HG02623 (cell line): Measurements from ENCODE around the gene PDLIM5.
"Not testable (repeated sequence)": the region's sequence is repeated elsewhere in the genome, so short reads cannot be mapped to it uniquely, and the experiment has no call there.

Source experiments
- ATAC-seq: cut with Tn5 transposase; IDR thresholded peaks from one replicate; pipeline ENCODE4 v1.9.1; 2021; ENCODE audit warnings: moderate library complexity; ENCODE audit not compliant: unreplicated experiment

Gene PDLIM5

DNA sequence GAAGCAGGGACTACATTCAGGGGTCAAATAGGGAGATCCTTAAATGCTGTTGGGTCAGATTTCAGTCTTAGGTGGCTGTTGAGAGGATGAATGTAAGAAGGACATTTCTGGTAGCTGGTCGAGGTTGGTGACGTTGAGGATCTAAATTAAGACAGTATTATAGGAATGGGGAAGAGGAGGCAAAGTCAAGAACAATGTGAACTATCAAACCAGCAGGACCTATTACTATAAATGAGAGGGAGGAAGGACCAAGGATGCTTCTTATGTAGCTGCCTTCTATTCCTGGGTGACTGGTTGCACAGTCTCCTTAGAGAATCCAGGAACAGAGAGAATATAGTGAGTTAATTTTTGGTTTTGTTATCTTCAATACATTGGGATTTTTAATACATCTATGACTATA, 187.6 kb downstream of the PDLIM5 start:
- no peak for ATAC-seq

DNA sequence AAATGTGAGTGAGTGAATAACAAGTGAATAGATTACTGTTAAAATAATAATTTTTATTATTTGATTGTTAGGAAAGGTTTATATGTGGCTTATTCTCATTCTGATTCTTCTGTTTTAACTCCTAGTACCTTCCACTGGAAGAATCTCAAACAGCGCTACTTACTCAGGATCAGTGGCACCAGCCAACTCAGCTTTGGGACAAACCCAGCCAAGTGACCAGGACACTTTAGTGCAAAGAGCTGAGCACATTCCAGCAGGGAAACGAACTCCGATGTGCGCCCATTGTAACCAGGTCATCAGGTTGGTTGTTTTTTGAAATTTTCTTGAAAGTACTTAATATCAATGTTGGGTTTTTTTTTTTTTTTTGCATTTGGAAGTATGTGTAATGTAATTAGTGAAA, 188.4 kb downstream of the PDLIM5 start:
- ATAC-seq: no peak

- no peak for ATAC-seq
These were observed 190.2 kb downstream of the PDLIM5 start for GRCh38 chr4:94641702-94642560.

DNA sequence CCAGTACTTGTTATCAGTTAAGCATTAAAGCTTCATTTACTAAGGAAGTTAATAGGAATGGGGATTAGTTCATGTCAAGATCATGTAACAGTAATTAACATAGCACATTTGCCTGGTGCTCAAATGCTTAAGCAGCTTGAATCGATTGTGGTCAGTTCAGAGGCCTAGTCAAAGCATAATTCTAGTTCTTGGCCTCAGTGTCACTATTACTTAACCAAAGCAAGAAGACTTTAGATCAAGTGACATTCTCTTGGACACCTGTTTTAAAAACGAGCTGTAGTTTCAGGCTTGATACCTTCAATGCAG, 190.8 kb downstream of the PDLIM5 start:
- ATAC-seq: no peak

- no peak for ATAC-seq
These were observed 197.0 kb downstream of the PDLIM5 start for GRCh38 chr4:94648699-94649098.

- ATAC-seq: no peak
These were observed 197.8 kb downstream of the PDLIM5 start for GRCh38 chr4:94649381-94650133.

GRCh38 chr4:94650134-94650495, 198.4 kb downstream of the PDLIM5 start:
- ATAC-seq: no peak

- no peak for ATAC-seq
These were observed 198.9 kb downstream of the PDLIM5 start for GRCh38 chr4:94650690-94651089.

DNA sequence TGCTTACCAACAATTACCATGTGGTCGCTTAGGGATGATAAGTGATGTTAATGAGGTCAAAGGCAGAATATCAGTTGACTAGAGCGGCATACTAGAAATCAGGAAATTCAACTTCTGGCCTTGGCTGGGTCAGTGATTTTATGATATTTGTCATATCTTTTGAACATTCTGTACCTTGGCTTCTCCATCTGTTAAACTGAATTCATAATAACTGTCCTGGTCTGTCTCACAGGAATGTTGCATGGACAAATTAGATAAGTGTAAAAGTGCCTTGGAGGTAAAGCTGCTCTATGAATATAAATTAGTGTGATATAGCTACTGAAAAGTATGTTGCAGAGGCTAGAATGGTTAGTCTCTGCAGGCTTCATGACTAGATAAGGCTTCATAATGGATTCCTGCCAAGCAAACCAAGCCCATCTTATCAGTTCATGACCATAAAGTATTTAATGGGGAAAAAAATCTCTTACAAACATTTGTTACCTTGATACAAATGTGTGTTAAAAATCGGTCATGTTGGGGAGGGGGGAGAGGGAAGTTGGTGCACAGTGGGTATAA, 201.4 kb downstream of the PDLIM5 start:
- no peak for ATAC-seq

DNA sequence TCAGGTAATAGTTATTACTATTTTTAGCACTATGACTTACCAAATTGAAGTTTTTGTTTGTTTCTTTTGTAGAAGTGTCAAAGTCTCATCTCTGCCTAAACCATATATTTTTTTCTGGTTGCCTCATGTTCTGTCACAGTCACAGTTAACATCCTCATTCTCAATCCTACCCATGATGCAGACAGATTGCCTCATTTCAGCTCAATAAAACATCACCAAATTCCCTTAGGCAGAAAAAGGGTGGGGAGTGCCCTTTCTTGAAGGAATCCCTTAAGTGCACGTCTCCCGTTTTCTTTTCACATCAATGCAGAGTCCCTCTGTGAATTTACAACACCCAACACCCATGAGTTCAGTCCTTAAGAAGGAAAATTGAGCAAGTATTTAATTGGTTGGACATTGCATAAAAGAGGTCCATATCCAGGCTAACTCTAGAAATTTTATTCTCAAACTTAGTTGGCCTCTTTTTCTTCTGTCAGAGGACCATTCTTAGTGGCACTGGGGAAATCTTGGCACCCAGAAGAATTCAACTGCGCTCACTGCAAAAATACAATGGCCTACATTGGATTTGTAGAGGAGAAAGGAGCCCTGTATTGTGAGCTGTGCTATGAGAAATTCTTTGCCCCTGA, 202.4 kb downstream of the PDLIM5 start:
- no peak for ATAC-seq

DNA sequence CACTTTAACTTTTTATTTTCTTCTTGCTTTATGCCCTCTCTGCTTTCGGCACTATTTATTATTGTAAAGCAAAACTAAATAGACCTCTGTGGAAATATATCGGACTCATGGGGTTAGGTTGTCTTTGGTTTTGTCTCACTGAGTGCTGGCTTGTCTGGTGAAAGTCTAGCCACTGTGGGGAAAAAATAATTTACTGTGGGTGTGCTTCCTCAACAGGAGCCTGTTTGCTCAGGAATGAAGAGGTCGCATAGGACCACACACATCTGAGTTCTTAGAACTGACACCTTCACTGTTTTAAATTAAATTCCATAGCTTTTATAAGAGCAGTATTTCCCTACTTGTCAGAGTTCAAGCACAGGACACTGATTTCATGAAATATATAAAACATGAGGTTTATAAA, 203.0 kb downstream of the PDLIM5 start:
- ATAC-seq: no peak

DNA sequence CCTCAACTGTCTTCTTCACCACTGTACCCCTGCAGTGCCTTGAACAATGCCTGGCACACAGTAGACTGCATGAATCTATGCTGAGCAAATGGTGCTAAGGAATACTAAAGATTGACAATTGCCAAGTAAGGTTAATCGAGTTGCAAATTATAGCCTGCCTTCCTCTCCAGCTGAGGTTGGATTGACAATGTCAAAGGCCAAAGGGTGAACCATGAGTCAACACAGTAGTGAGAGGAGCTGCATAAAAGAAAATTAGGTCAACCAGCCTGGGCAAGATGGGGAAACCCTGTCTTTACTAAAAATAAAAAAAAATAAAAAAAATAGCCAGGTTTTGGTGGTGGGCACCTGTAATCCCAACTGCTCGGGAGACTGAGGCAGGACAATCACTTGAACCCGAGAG, 208.9 kb downstream of the PDLIM5 start:
- ATAC-seq: no peak

- ATAC-seq: not testable (repeated sequence)
These were observed 213.3 kb downstream of the PDLIM5 start for GRCh38 chr4:94665021-94665420.

- no peak for ATAC-seq
These were observed 214.0 kb downstream of the PDLIM5 start for GRCh38 chr4:94665500-94666404.

DNA sequence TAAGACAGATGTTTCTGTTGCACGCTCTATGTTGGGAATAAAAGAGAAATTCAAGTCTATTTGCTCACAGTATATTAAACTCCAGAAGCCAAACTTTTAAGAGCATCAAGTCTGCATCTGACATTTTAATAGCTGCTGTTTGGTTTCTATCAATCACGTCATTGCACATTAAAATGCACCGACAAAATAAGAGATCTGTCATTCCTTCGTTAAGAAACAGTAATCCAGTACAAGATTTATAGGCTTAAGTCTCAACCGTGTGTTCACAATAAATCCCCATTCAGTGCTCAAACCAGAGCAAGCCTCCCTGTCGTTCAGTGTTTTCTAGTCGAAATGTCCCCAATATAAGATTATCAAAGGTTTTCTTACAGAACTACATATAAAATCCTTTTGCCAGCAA, 217.0 kb downstream of the PDLIM5 start:
- ATAC-seq: no peak

DNA sequence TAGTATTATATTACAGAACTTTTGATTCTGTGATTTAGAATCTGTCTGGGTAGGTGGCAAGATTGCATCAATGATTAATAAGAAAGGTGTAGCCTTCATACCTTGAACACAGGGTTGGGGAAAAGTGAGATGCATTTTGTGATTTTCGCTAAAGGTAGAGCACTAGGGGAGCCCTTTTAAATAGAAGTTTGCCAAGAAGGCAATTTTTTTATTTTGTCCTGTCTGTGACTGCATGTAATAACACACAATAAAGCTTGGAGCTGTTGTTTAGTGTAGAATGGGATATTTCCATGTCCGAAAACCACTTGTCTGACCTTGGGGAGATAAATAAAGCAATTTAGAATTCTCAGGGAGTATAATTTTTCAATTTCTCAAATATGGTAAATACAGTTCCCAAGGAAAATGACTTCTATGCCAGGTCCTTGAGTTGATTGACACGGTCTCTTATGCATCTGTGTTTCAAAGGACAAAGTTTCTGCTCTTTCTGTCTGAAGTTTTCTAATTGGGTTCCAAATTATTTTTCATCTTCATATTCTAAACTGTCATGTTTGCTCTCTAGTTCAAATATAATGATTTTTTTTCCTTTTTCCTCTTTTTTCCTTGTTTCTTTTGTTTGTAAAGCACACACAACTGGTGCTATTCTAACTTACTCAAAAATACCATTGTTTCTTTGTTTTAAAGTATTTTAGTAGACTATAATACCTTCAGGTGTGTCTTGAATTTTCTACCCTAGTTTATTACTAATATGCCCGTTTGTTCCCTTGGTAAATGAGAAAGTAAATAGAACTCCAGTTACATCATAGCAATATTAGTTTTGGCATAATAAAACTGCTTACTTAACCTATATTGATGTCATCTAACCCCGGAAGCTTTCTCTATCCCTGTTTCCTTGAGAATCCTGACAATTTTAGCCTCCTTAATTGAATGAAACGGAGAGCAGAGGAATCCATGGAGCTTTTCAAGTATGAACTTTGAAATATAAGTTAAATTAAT, 218.2 kb downstream of the PDLIM5 start:
- no peak for ATAC-seq

DNA sequence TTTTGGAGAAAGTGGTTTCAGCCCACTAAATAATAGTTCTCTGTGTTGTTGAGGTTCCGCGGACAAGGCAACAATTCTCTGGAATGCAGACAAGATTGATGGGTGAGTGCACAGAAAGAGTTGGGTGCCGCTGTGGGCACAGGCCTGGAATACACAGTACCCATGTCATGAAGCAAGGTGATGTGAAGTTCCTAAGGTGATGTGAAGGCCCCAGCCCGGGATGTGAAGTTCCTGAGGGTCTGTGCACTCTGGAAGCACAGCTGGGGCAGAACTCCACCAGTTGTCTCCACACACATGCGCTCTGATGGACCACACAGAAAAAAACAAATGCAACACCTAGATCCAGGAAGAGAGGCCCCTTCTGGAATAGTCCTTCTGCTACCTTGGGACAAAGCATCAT, 219.4 kb downstream of the PDLIM5 start:
- no peak for ATAC-seq

- no peak for ATAC-seq
These were observed 222.2 kb downstream of the PDLIM5 start for GRCh38 chr4:94673961-94674360.

DNA sequence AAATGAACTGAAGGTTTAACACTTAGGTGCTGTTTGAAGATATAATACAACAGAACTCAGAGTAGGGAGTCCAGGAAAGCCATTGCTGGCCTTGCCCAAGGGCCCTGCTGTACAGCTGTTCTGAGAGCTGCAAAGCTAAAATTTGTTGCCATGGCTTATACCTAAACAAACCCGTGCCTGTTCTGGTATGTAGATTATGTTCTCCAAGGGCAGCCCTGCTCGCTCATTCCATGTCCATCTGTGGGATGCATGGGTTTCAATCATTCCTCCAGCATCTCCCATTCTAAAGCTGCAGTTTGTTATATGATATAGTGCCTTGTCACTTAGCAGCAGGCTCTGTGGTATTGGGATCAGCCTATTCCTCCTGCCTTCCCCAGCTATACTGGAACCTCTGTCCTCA, 225.2 kb downstream of the PDLIM5 start:
- no peak for ATAC-seq

GRCh38 chr4:94678896-94679295, 227.2 kb downstream of the PDLIM5 start:
- ATAC-seq: no peak
